Esophagus squamous epithelium (tissue), 5 donors: Measurements from ENCODE around the gene SCD5. TPM values are rescaled to one million over a fixed set of nuclear protein-coding genes. Genes with fewer than 3 reads are reported as not detected.
"Not testable (repeated sequence)": the region's sequence is repeated elsewhere in the genome, so short reads cannot be mapped to it uniquely, and the experiment has no call there.

Experiments
- DNase-seq: peaks from one replicate; lab custom pipeline; 2025; lab: John Stamatoyannopoulos, UW
- H3K27ac ChIP-seq, 4 donors: fragments of 200-600 bp; sonication (generic); one replicate each; pipeline ENCODE4 v1.5.1; 2016 to 2019; ENCODE audit warnings: mild to moderate bottlenecking in 1 of 4
- H3K27me3 ChIP-seq, 4 donors: fragments of 200-600 bp; sonication (generic); 1 replicate in 3 of 4; 2 replicates in 1 of 4; pipeline versions ENCODE4 v1.5.1 to v1.6.0; 2017 to 2021; ENCODE audit warnings: antibody characterized with exemption in 1 of 4
- H3K36me3 ChIP-seq, 3 donors: fragments of 200-600 bp; sonication (generic); one replicate each; pipeline ENCODE4 v1.5.1; 2016 to 2019
- H3K4me1 ChIP-seq, 3 donors: fragments of 200-600 bp; sonication (generic); one replicate each; pipeline ENCODE4 v1.5.1; 2017 to 2019
- H3K4me3 ChIP-seq, 4 donors: fragments of 200-600 bp; sonication (generic); 1 replicate in 3 of 4; 2 replicates in 1 of 4; pipeline ENCODE4 v1.5.1; 2016 to 2019; ENCODE audit warnings: mild to moderate bottlenecking in 2 of 4, moderate library complexity in 1 of 4
- H3K9me3 ChIP-seq, 3 donors: fragments of 200-600 bp; sonication (generic); one replicate each; pipeline ENCODE4 v1.5.1; 2016 to 2019
- CTCF ChIP-seq, 6 experiments: fragments of 450-650 bp in 4 of 6; fragments of 200-600 bp in 2 of 6; sonication (generic) in 2 of 6; IDR thresholded peaks; one replicate each; pipeline ENCODE4 v1.5.1; 2016 to 2019; ENCODE audit warnings: antibody characterized with exemption in 6 of 6, mild to moderate bottlenecking in 4 of 6, moderate library complexity in 4 of 6
- POLR2A ChIP-seq, 4 donors: fragments of 450-650 bp; IDR thresholded peaks; one replicate each; pipeline ENCODE4 v1.6.1; 2017; ENCODE audit warnings: antibody characterized with exemption in 4 of 4, mild to moderate bottlenecking in 4 of 4, moderate library complexity in 3 of 4
- WGBS, 2 donors: methylation state at CpG; one replicate each; pipeline ENCODE4 v1.1.5; 2018; 5-methylcytosine and 5-hydroxymethylcytosine counted together
- intact Hi-C: fragments of 100-400 bp; cut with DNase I; formaldehyde crosslinking; loops from one replicate; pipeline ENCODE4 v1.15.0; 2022
- total RNA-seq, 4 donors: library from RNA; depleted of rRNA; stranded (reverse); fragments of >200 nt; gene quantifications; one replicate each; pipeline ENCODE4 v1.1.0, GENCODE V29; 2016
- donor health status: DM: yes; HTN: yes; CAD: no.

Gene SCD5
- total RNA-seq, result 1 to 10 TPM; 1.2 to 6.3 (median 4.3) TPM

- no peaks in the 10 kb centered on the region for H3K36me3 ChIP-seq
- peaks cover 0 to 17% (median 1%) of the 10 kb centered on the region in 4 donors for H3K27me3 ChIP-seq
- DNase-seq, result no peak
- TF ChIP-seq POLR2A (IDR thresholded peaks at IDR 0.05), result no peak
- no peak for TF ChIP-seq CTCF (IDR thresholded peaks at IDR 0.05)
- intact Hi-C loops, result loop anchor here (10.0 kb wide), 1 partner anchor 334 kb away; no protein-coding TSS in a partner anchor
- no peaks in the 10 kb centered on the region for H3K9me3 ChIP-seq
- H3K4me1 ChIP-seq, result peaks cover 10 to 37% (median 19%) of the 10 kb centered on the region in 3 donors
- peak within 1 kb of the TSS; percentile 17 to 79 (median 66) for H3K27ac ChIP-seq
- peak within 1 kb of the TSS; percentile 41 to 89 (median 76) for H3K4me3 ChIP-seq
- 2% methylated on average over 10 of the region's 94 CpGs; no CpG with 5 or more reads in 1 of the 2 donors for WGBS, 2 donors
Measured at GRCh38 chr4:82798168-82799005, at the start of gene SCD5. Gene SCD5 (minus strand): TSS chr4:82798796. CDS start chr4:82798537, 259 bp downstream.

GRCh38 chr4:82842593-82842992 lies 44.0 kb upstream of the SCD5 start:
- TF ChIP-seq CTCF (IDR thresholded peaks at IDR 0.05) (peak in 1 of 6 experiments; percentile 11), POLR2A (IDR thresholded peaks at IDR 0.05) (no peak)
- Histone ChIP-seq H3K27me3 (no peaks in the 10 kb centered on the region), H3K9me3 (no peaks in the 10 kb centered on the region), H3K36me3 (peaks cover 12 to 100% (median 13%) of the 10 kb centered on the region in 3 donors), H3K4me1 (no peaks in the 10 kb centered on the region), H3K27ac (no peak overlapping the region), H3K4me3 (no peak overlapping the region)
- DNase-seq, result no peak
- intact Hi-C loops, result no loop called here

GRCh38 chr4:82839624-82840023 lies 41.0 kb upstream of the SCD5 start:
- TF ChIP-seq POLR2A (IDR thresholded peaks at IDR 0.05) (no peak), CTCF (IDR thresholded peaks at IDR 0.05) (no peak)
- H3K4me3 ChIP-seq, result no peak overlapping the region
- H3K9me3 ChIP-seq, result no peaks in the 10 kb centered on the region
- 56 to 59% methylated on average over 1 of the region's 1 CpG for WGBS, 2 donors
- H3K36me3 ChIP-seq, result peaks cover 5 to 95% (median 13%) of the 10 kb centered on the region in 3 donors
- no peaks in the 10 kb centered on the region for H3K27me3 ChIP-seq
- no peaks in the 10 kb centered on the region for H3K4me1 ChIP-seq
- DNase-seq, result no peak
- intact Hi-C loops, result no loop called here
- no peak overlapping the region for H3K27ac ChIP-seq

GRCh38 chr4:82833696-82834313 lies 35.2 kb upstream of the SCD5 start:
- intact Hi-C loops, result no loop called here
- Histone ChIP-seq H3K4me3 (no peak overlapping the region), H3K36me3 (peaks cover 3 to 83% (median 3%) of the 10 kb centered on the region in 3 donors), H3K27ac (no peak overlapping the region), H3K27me3 (no peaks in the 10 kb centered on the region), H3K9me3 (no peaks in the 10 kb centered on the region), H3K4me1 (peaks cover 0 to 8% (median 0%) of the 10 kb centered on the region in 3 donors)
- no peak for DNase-seq
- TF ChIP-seq POLR2A (IDR thresholded peaks at IDR 0.05) (no peak), CTCF (IDR thresholded peaks at IDR 0.05) (peak in 1 of 6 experiments; percentile 26)
- WGBS, 2 donors, result 50% methylated on average over 1 of the region's 1 CpG

GRCh38 chr4:82833060-82833459 lies 34.5 kb upstream of the SCD5 start:
- intact Hi-C loops, H3K27ac ChIP-seq, H3K9me3 ChIP-seq, H3K4me1 ChIP-seq, DNase-seq, H3K4me3 ChIP-seq, H3K27me3 ChIP-seq: not testable (repeated sequence)
- 67 to 75% methylated on average over 4 of the region's 4 CpGs for WGBS, 2 donors
- H3K36me3 ChIP-seq, result peaks cover 6 to 83% (median 7%) of the 10 kb centered on the region in 3 donors
